Prostate gland (tissue), 2 donors: ENCODE results near the gene SYNPR.

Experiments used
- POLR2A ChIP-seq: fragments of 450-650 bp; IDR thresholded peaks from one replicate; pipeline ENCODE4 v1.6.1; 2016; ENCODE audit warnings: antibody characterized with exemption, mild to moderate bottlenecking
- POLR2AphosphoS5 ChIP-seq: sonication (generic); formaldehyde crosslinking; IDR thresholded peaks from one replicate; pipeline ENCODE4 v1.6.1; 2017; ENCODE audit warnings: antibody characterized with exemption
- TF ChIP-seq, protein P1 (sequence below), 4 experiments: fragments of 200-600 bp in 2 of 4; fragments of 450-650 bp in 2 of 4; sonication (generic) in 2 of 4; IDR thresholded peaks; 1 replicate in 3 of 4; 2 replicates in 1 of 4; pipeline ENCODE4 v1.5.1; 2016 to 2019; ENCODE audit warnings: antibody characterized with exemption in 4 of 4, mild to moderate bottlenecking in 2 of 4, moderate library complexity in 2 of 4

DNA sequence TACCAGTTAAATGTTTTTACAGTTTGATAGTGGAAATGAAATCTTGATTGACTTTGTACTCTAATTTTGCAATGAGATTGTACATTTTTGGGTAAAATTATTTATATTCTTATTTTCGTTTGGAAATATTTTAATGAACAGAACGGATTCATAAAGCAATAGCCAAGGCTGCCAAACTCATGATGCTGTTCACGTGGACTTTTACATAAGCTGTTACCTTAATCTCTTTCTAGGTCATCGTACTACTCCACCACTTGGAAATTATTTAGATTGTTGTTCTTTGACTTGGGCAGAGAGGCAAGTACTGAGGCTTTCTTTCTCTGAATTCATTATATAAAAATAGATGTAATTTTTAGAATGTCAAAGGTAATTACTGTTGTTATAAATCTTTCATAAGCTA lies 16.2 kb downstream of the SYNPR start:
- no peak for TF ChIP-seq POLR2A
- TF ChIP-seq, protein P1, sequence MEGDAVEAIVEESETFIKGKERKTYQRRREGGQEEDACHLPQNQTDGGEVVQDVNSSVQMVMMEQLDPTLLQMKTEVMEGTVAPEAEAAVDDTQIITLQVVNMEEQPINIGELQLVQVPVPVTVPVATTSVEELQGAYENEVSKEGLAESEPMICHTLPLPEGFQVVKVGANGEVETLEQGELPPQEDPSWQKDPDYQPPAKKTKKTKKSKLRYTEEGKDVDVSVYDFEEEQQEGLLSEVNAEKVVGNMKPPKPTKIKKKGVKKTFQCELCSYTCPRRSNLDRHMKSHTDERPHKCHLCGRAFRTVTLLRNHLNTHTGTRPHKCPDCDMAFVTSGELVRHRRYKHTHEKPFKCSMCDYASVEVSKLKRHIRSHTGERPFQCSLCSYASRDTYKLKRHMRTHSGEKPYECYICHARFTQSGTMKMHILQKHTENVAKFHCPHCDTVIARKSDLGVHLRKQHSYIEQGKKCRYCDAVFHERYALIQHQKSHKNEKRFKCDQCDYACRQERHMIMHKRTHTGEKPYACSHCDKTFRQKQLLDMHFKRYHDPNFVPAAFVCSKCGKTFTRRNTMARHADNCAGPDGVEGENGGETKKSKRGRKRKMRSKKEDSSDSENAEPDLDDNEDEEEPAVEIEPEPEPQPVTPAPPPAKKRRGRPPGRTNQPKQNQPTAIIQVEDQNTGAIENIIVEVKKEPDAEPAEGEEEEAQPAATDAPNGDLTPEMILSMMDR (IDR thresholded peaks at IDR 0.05) = no peak
- TF ChIP-seq POLR2AphosphoS5 = no peak
